Measurements from ENCODE around the gene PNPLA6.
"Not testable (repeated sequence)": the region's sequence is repeated elsewhere in the genome, so short reads cannot be mapped to it uniquely, and the experiment has no call there.

The PNPLA6 gene

DNA sequence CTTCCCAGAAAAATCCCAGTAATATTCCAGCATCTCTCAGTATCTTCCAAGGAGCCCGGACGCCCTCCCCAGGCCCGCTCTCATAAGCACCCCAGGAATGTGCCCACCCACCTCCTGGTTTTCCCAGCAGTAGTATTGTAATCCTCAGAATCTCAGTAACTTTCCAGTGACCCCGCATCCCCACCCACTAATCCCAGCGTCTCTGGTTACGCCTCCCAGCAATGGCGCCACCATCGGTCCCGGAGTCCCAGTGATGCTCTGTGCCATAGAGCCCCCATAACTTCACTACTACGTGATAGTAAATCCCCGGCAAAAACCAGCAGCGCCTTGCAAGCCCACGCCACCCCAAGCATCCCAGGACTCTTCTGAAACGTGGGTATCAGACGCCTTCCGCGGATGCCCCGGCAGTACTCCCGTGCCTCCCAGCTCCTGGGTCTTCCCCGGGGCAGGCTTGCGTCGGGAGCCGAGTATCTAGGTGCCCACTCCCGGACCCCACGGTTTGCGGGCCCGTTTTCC lies 928 bp upstream of the PNPLA6 start:
- DNase-seq: no peak

DNA sequence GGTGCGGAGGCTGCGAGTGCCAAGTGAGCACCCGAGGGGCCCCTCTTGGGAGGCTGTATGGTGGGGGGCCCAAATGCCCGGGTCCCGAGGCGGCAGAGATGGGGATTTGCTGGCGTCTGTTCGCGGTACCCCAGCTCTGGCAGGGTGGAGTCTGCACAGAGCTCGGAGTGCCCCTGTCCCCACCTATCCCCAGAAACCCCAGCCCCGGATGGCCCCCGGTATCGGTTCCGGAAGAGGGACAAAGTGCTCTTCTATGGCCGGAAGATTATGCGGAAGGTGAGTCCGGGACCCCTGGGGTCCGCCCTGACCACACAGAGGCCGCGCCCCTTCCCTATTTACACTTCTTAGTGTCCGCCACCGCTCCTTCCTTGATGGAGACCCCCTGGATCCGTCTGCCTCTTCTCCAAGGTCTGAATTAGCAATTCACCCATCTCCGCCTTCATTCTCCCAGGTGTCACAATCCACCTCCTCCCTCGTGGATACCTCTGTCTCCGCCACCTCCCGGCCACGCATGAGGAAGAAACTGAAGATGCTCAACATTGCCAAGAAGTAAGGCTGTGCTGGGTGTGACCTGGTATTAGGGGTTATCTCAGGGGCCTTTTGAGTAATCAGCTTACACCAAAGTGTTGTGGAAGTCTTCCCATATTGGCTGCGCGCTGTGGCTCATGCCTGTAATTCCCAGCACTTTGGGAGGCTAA lies 630 bp downstream of the PNPLA6 start:
- DNase-seq: no peak

DNA sequence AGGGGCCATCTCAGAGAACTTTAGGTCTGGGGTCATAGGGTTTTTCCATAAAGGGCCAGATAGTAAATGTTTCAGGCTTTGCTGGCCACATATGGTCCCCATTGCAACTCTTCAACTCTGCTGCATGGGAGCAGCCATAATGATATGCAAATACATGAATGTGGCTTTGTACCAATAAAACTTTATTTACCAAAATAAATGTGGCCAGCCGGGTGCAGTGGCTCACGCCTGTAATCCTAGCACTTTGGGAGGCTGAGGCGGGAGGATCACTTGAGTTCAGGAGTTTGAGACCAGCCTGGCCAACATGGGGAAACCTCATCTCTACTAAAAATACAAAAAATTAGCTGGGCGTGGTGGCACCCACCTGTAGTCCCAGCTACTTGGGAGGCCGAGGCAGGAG lies 3.5 kb downstream of the PNPLA6 start:
- DNase-seq: not testable (repeated sequence)

DNA sequence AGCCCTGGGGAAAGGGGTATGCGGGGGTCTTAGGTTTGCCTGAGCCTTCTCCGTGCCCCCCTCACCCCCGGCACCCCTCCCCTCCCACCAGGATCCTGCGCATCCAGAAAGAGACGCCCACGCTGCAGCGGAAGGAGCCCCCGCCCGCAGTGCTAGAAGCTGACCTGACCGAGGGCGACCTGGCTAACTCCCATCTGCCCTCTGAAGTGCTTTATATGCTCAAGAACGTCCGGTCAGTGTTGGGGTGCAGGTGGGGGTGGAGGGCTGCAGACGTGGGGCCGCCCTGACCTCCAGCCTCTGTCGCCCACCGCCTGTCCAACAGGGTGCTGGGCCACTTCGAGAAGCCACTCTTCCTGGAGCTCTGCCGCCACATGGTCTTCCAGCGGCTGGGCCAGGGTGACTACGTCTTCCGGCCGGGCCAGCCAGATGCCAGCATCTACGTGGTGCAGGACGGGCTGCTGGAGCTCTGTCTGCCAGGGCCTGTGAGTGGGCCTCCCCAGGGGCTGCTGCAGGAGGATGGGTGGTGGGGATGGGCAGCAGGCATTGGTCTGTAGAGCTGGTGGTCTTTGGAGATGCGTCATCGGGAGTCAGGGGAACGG lies 4.4 kb downstream of the PNPLA6 start:
- DNase-seq: no peak

DNA sequence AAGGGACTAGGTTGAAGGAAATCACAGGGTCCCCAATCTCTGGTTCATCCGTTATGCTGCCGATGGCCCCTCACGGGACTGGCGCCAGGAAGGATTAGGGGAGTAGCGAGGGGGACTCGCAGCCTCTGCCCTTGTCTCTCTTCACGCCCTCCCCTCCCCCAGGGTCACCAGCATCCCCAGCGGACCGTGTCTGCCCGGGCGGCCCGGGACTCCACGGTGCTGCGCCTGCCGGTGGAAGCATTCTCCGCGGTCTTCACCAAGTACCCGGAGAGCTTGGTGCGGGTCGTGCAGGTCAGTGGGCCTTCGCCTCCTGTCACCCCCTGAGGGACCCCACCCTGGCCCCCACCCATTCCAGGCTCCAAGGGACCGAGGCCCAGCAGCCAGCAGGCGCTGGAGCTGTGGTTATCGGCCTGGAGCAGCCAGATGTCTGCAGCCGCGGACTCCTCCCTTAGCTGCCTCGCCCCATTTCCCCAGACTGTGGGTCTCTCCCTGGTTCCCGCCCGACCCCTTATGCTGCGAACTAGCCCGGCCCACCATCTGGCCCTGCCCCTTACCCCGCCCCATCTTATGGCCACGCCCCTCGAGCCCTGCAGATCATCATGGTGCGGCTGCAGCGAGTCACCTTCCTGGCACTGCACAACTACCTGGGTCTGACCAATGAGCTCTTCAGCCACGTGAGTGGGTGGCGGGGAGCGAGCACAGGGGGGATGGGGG lies 5.4 kb downstream of the PNPLA6 start:
- no peak for DNase-seq

DNA sequence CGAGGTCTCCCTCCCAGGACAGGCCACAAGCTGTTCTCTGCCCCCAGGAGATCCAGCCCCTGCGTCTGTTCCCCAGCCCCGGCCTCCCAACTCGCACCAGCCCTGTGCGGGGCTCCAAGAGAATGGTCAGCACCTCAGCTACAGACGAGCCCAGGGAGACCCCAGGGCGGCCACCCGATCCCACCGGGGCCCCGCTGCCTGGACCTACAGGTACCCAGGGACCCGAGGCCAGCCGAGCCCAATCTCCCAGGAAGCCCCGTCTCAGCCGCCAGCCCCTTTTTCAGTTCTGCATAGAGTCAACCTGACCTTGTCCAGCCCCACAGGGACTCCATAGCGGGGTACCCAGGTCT lies 5.9 kb downstream of the PNPLA6 start:
- DNase-seq: no peak

DNA sequence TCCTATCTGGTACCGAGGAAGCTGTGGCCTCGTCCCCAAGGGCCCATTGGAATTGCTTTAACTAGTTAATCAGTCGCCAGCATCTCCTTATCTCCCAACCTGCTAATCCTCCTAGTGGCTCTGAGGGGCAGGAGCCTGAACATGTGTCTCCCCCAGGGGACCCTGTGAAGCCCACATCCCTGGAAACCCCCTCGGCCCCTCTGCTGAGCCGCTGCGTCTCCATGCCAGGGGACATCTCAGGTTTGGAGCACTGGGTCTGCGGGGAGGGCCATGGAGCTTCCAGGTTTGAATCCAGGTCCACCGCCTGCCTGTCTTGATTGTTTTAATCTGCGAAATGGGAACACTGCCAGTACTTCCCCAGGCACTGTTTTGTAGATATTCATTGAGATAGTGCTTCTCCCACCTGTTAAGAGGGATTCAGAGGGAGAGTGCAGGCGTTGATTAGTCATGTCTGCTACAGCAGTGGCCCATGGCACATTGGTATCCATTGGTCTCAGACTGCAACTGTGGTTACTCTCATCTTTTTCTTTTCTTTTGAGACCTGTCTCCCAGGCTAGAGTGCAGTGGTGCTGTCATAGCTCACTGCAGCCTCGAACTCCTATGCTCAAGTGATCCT lies 6.4 kb downstream of the PNPLA6 start:
- DNase-seq: no peak

DNA sequence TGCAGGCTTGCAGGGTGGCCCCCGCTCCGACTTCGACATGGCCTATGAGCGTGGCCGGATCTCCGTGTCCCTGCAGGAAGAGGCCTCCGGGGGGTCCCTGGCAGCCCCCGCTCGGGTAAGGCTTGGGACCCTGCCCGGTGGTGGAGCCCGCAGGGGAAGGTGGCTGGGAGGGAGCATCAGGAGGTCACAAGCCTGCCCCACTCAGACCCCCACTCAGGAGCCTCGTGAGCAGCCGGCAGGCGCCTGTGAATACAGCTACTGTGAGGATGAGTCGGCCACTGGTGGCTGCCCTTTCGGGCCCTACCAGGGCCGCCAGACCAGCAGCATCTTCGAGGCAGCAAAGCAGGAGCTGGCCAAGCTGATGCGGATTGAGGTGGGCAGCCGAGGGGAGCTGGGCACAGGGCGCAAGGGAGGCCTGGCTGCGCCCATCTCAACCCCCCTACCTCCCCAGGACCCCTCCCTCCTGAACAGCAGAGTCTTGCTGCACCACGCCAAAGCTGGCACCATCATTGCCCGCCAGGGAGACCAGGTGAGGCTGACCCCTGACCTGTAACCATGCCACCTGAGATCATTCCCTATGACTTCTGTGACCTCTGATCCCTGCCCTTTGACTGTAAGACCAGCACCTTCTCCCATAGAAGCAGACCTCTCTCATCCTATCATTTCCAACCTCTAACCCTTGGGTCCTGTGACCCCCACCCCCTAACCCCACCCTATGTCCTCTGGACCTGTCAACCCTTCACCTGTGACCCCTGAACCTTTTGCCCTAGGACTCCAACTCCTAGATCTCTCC lies 7.2 kb downstream of the PNPLA6 start:
- no peak for DNase-seq

DNA sequence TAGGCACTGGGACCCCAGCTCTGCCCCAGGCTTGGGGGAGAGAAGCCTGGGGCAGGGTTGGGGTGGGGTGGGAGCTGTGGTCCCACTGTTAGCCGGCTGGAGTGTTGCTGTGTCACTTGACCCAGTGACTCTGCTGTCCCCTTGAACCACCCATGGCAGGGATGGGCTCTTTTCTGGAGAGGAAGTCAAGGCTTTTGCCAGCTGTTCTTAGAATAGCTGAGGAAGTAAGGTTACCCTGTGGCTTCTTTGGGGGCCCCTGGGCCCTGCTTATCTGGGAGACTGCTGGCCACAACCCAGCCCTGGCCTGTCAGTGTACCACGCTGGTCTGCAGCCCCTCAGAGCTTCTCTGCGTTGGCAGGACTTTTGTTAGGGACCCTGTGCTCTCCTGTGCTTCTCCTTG lies 9.1 kb downstream of the PNPLA6 start:
- no peak for DNase-seq

DNA sequence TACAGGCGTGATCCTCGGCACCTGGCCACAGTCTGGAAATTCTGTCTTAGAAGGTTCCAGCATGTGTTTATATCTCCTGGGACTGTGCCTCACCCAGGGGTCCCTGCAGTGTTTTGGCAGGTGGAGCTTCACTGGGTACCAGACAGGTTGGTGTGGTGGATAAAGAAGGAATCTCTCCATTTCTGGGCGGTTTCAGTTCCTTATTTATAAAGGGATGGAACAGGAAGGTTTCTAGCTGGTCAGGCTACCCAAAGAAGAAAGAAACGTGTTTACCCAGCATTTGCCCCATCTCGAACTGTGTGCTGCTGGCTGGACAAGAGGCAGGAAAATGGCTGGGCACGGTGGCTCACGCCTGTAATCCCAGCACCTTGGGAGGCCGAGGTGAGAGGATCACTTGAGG lies 9.8 kb downstream of the PNPLA6 start:
- DNase-seq: no peak

DNA sequence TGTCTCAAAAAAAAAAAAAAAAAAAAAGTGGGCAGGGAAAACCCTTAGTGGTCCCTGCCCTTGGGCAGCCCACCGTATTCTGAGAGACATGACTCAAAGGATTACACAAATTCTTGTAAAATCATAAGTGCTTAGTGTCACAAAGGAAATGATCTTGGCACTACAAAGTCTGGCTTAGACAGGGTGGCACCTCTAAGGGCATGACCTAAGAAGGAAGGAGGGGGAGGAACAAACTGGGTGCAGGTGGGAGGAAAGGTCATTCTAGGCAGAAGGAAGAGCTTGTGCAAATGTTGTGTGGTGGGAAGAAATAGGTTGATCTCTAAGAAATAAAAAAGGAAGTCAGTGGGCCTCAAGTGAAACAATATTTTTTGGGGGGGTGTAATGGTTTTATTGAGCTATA lies 10.4 kb downstream of the PNPLA6 start:
- DNase-seq: no peak

DNA sequence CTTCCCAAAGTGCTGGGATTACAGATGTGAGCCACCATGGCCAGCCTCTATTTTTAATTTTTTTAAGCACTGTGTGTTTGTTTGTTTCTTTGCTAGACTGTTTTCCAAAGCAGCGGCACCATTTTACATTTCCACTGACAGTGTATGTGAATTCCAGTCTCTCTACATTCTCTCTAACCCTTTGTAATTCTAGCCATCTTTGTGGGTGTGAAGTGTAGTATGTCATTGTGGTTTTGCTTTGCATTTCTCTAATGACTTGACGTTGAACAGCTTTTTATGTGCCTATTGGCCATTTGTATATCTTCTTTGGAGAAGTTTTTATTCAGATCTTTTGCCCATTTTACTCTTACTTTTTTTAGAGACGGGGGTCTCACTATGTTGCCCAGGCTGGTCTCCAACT lies 11.6 kb downstream of the PNPLA6 start:
- DNase-seq: no peak

DNA sequence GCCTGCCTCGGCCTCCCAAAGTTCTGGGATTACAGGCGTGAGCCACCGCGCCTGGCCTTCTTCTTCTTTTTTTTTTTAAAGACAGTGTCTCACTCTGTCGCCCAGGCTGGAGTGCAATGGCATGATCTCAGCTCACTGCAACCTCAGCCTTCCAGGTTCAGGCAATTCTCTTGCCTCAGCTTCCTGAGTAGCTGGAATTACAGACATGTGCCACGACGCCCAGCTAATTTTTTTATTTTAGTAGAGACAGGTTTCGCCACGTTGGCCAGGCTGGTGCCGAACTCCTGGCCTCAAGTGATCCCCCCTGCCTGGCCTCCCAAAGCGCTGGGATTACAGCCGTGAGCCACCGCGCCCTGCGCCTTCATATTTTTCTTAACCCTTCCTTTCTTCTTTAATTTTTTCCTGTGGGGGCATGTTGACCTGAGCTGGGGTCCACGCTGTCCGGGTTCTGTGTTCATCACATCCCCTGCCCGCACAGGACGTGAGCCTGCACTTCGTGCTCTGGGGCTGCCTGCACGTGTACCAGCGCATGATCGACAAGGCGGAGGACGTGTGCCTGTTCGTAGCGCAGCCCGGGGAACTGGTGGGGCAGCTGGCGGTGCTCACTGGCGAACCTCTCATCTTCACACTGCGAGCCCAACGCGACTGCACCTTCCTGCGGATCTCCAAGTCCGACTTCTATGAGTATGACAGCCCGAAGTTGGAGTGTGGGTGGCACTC lies 14.1 kb downstream of the PNPLA6 start:
- no peak for DNase-seq

DNA sequence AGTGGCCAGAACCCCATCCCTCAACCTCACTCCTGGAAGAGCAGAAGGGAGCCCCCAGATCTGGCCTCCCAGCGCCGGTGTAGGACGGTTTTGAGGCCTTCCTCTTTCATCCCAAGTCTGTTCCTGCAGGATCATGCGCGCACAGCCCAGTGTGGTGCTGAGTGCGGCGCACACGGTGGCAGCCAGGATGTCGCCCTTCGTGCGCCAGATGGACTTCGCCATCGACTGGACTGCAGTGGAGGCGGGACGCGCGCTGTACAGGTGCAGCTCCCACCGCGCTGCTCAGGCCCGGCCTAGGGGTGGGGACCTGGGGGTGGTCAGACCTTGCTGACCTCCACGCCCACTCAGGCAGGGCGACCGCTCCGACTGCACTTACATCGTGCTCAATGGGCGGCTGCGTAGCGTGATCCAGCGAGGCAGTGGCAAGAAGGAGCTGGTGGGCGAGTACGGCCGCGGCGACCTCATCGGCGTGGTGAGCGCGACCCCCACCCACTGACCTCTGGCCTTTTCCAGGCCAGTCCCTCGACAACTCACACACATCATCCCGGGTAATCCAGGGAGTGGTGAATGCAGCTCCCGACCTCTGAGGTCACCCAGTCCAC lies 14.8 kb downstream of the PNPLA6 start:
- DNase-seq: no peak

DNA sequence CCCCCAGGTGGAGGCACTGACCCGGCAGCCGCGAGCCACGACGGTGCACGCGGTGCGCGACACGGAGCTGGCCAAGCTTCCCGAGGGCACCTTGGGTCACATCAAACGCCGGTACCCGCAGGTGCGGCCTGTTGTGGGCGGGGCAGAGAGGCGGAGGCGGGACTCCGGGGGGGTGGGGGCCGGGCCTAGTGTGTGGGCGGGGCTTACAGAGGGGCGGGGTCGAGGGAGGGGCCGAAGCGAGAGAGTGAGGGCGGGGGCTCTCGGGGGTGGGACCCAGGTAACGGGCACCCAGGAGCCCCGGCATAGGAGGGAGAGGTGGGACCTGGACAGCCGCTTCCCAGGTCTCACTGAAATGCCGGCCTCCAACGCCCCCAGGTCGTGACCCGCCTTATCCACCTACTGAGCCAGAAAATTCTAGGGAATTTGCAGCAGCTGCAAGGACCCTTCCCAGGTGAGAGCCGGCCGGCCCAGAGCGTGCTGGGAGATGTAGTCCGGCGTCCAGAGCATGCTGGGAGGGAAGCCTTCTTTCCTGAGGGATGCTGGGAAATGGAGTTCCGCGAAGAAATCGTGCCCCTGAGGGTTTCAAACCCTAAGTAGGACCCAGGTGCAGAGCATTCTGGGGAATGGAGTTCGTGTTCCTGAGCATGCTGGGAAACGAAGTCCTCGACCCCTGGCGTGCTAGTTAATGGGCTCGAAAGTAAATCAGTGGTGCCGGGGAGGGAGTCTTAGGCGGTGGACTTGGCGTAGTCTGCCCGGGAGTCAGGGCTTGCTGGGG lies 15.7 kb downstream of the PNPLA6 start:
- no peak for DNase-seq

DNA sequence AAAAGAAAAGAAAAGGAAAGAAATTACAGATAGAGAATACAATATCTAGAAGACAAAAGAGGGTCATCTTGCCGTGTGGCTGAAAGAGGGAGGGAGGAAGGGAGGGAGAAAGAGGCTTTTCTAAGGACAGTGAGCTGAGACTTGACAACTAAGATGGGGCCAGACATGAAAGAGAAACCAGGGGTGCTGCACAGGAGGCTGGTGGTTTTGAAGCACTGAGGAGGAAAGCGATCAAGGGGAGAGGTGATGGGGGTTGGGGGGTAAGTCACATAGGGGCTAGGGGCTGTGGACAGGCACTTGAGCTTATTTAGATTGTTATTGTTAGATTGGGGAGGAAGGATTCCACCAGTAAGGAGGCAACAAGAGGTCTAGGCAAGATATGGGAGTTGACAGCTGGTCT lies 17.3 kb downstream of the PNPLA6 start:
- no peak for DNase-seq

DNA sequence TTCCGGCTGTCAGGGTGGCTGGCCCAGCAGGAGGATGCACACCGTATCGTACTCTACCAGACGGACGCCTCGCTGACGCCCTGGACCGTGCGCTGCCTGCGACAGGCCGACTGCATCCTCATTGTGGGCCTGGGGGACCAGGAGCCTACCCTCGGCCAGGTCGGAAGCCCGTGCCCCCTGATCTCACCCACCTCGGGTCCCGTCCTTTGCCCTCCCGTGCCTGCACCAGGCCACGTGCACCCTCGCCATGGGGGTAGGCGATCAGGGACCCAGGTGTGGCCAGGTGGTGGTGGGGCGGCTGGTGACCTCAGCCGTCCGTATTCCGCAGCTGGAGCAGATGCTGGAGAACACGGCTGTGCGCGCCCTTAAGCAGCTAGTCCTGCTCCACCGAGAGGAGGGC lies 19.0 kb downstream of the PNPLA6 start:
- DNase-seq: no peak

DNA sequence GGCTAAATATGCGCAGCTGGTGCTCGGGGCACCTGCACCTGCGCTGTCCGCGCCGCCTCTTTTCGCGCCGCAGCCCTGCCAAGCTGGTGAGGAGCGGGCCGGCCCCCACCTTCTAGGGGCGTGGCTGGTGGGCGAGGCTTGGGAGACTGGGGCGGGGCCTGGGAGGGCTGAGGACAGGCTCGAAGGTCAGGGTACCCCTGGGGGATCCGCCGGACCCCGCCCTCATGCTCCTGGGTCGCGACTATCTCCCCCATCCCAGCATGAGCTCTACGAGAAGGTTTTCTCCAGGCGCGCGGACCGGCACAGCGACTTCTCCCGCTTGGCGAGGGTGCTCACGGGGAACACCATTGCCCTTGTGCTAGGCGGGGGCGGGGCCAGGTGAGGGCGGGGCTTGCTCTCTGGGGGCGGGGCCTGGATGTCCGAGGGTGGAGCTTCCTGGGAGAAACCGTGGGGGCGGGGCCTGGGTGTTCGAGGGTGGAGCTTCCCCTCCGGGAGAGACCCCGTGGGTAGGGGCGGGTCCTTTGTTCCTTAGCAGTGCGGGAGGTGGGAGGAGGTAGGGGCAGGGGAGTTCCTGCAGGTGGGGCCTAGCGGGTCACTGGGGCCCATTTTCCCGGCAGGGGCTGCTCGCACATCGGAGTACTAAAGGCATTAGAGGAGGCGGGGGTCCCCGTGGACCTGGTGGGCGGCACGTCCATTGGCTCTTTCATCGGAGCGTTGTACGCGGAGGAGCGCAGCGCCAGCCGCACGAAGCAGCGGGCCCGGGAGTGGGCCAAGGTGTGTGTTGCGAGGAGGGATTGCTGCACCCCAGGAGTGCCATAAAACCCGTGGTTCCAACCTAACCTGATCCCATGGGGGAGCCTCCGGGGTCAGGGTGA lies 19.7 kb downstream of the PNPLA6 start:
- DNase-seq: no peak

DNA sequence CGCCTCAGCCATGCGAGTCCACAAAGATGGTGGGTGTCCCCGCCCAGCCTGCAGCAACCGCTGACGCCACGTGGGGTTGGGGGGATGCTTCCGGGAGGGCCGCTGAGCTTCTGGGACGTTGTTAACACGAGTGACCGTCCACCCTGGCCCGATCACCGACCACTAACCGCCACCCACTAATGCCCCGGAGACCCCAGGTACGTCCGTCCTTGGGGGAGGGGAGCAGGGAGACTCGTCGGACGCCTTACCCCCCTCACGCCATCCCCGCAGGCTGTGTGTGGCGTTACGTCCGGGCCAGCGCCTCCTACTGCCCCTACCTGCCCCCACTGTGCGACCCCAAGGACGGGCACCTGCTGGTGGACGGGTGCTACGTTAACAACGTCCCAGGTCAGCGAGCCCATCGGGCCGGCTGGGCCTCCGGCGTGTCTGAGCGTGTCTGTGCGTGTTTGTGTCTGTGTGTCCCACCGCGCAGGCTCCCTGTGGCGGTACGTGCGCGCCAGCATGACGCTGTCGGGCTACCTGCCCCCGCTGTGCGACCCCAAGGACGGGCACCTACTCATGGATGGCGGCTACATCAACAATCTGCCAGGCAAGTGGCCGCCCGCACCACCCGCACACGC lies 21.3 kb downstream of the PNPLA6 start:
- DNase-seq: no peak

DNA sequence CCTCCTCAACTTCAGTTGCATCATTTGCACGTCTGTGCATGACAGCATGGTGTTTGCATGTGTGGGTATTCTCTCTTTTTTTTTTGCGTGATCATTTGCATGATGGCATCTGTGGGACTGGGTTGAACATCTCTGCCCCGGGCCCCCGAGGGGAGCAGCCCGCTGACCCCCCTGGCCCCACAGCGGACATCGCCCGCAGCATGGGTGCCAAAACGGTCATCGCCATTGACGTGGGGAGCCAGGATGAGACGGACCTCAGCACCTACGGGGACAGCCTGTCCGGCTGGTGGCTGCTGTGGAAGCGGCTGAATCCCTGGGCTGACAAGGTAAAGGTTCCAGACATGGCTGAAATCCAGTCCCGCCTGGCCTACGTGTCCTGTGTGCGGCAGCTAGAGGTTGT lies 23.1 kb downstream of the PNPLA6 start:
- no peak for DNase-seq

Measured in NK-92 treated with Interleukin-12 subunit alpha and Interleukin-12 subunit beta, amount 100 ng/mL, for 24 hours (cell line).